ENCODE measurements around the gene LCT.
"Not testable (repeated sequence)": the region's sequence is repeated elsewhere in the genome, so short reads cannot be mapped to it uniquely, and the experiment has no call there.

LCT gene

DNA sequence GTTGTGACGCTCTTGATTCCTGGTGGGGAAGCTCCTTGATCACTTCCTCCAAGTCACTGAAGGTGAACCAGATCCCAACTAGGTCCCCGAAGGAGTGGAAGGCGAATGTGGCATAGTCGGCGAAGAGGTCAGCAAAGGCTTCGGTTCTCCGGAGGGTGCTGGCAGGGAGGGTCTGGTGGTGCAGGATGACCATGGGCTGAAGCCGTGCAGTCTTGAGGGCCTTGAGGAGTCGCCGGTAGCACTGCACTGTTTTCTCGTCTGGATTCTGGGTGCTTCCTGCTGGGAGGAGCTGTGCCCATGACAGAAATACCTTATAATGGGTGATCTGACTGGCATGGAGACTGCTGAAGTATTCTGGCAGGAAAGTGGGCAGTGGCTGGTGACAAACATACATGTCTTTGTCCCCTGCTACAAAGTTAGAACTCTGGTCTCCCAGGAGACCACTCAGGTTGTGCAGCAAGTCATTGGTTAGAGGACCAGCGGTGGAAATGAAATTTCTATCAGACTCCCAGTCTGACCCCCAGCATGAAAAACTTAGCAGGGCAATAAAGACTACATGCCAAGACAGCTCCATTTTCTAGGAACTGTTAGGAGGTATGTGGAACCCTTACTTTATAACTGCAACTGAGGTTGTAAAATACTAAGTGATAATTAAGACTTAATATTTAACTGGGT, at the start of gene LCT:
LCT (minus strand) TSS at position 589 of the 675 bp plus-strand sequence; CDS start at position 574, 15 bp downstream.
- Histone ChIP-seq H3K27me3 (ENCODE audit: low read depth, low read length) (no peaks in the 10 kb centered on the region), H3K27ac (ENCODE audit: low read length) (no peak within 1 kb of the TSS), H3K4me1 (ENCODE audit: control insufficient read depth in 1 of 2, insufficient read depth in 2 of 2, low read length in 2 of 2) (no peaks in the 10 kb centered on the region), H3K4me3 (ENCODE audit: low read depth in 1 of 2, low read length in 2 of 2) (no peak within 1 kb of the TSS), H3K9me3 (ENCODE audit: control insufficient read depth in 1 of 2, low read length in 2 of 2) (no peaks in the 10 kb centered on the region), H3K36me3 (ENCODE audit: control insufficient read depth in 1 of 2, insufficient read depth in 2 of 2, low read length in 2 of 2) (no peaks in the 10 kb centered on the region)

DNA sequence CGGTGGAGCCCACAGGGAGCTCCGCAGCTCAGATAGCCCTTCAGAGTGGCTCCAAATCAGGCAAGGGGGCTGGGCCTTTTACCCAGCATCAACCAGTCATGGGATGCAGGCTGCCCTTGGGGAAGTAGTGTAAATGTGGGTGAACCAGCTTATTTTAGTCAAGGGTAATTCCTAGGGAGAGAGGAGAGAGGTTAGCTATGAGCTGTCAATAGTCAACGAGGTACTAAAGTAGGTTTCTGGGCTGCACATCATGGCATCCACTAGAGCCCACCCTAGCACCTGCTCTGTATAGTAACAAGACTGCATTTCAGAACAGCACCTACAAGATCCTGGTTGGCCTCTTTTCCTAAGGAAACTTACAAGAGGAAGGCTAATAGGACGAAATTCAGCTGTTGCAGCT, 48.7 kb upstream of the LCT start:
- Histone ChIP-seq H3K27ac (ENCODE audit: low read length) (no peak overlapping the region), H3K36me3 (ENCODE audit: control insufficient read depth in 1 of 2, insufficient read depth in 2 of 2, low read length in 2 of 2) (no peaks in the 10 kb centered on the region), H3K27me3 (ENCODE audit: low read depth, low read length) (no peaks in the 10 kb centered on the region), H3K9me3 (ENCODE audit: control insufficient read depth in 1 of 2, low read length in 2 of 2) (peaks cover 0 to 2% of the 10 kb centered on the region in 2 donors), H3K4me3 (ENCODE audit: low read depth in 1 of 2, low read length in 2 of 2) (no peak overlapping the region), H3K4me1 (ENCODE audit: control insufficient read depth in 1 of 2, insufficient read depth in 2 of 2, low read length in 2 of 2) (no peaks in the 10 kb centered on the region)

DNA sequence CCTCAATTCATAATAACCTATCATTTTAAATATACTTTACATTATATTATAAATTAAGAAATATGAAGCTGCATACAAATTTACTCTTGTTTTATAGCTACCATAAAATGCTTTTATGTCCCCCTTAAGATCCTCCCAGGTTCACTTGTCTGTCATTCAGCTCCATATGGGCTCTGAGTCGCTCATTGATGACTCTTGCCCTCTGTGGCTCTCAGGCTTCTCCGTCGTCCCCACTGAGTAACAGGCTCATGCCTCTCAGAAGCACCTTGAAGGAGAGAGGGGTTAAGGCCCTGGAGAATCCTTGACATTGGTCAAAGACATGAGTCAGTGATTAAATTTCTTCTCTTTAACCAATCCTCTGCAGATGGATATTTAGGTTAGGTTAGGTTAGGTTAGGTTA, 45.4 kb upstream of the LCT start:
- no peaks in the 10 kb centered on the region for H3K4me1 ChIP-seq (ENCODE audit: control insufficient read depth in 1 of 2, insufficient read depth in 2 of 2, low read length in 2 of 2)
- H3K27ac ChIP-seq (ENCODE audit: low read length): no peak overlapping the region
- H3K9me3 ChIP-seq (ENCODE audit: control insufficient read depth in 1 of 2, low read length in 2 of 2): no peaks in the 10 kb centered on the region
- no peaks in the 10 kb centered on the region for H3K36me3 ChIP-seq (ENCODE audit: control insufficient read depth in 1 of 2, insufficient read depth in 2 of 2, low read length in 2 of 2)
- H3K4me3 ChIP-seq (ENCODE audit: low read depth in 1 of 2, low read length in 2 of 2): no peak overlapping the region
- H3K27me3 ChIP-seq (ENCODE audit: low read depth, low read length): no peaks in the 10 kb centered on the region

DNA sequence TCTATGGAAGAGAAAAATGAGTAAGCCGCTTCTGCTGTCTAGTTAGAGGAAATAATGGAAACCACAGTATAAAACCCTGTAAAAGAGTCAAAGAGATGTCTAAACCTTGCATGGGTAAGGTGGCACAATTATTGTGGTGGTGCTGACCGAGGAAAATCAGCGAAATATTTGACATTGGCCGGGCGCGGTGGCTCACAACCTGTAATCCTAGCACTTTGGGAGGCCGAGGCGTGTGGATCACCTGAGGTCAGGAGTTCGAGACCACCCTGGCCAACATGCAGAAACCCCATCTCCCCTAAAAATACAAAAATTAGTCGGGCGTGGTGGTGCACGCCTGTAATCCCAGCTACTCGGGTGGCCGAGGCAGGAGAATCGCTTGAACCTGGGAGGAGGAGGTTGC, 39.8 kb upstream of the LCT start:
- H3K36me3 ChIP-seq (ENCODE audit: control insufficient read depth in 1 of 2, insufficient read depth in 2 of 2, low read length in 2 of 2); H3K27me3 ChIP-seq (ENCODE audit: low read depth, low read length); H3K9me3 ChIP-seq (ENCODE audit: control insufficient read depth in 1 of 2, low read length in 2 of 2); H3K27ac ChIP-seq (ENCODE audit: low read length): not testable (repeated sequence)
- Histone ChIP-seq H3K4me3 (ENCODE audit: low read depth in 1 of 2, low read length in 2 of 2) (peak overlapping the region; percentile 73 to 87), H3K4me1 (ENCODE audit: control insufficient read depth in 1 of 2, insufficient read depth in 2 of 2, low read length in 2 of 2) (peaks cover 0 to 10% of the 10 kb centered on the region in 2 donors)

DNA sequence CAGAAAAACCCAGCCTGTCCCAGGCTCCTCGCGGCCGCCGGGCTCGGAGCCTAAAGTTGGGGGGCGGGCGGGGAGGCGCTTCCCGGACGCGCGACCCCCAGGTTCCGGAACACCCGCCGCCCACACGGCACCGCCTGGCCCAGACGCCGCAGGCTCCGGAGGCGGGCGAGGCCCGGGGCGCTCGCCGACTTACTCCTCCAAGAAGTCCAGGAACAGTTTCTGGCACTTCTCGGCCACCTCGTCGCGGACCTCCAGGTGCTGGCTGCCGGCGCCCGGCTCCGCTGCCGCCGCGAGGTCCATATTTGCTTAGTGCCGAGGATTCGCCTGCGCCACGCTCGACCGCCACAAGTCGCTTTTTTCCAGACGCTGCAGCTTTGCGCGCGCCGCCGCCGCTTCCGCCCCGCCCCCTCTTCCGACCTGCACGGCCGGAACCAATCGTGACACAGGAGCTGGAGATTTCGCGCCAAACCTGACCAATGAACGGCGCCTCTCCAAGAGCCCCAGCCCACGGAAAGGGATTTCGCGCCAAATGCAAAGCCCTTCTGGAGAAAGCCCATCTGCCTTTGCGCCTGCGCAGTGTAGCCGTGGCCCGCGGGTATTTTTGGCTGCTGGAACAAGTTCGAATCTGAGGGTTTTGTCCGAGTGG, 39.2 kb upstream of the LCT start, which contains the start of gene MCM6:
MCM6 (minus strand) TSS at position 378 of the 646 bp plus-strand sequence; CDS start at position 300, 78 bp downstream.
- Histone ChIP-seq H3K4me3 (ENCODE audit: low read depth in 1 of 2, low read length in 2 of 2) (peak within 1 kb of the TSS; percentile 73 to 87), H3K27me3 (ENCODE audit: low read depth, low read length) (no peaks in the 10 kb centered on the region), H3K27ac (ENCODE audit: low read length) (no peak within 1 kb of the TSS), H3K9me3 (ENCODE audit: control insufficient read depth in 1 of 2, low read length in 2 of 2) (no peaks in the 10 kb centered on the region), H3K36me3 (ENCODE audit: control insufficient read depth in 1 of 2, insufficient read depth in 2 of 2, low read length in 2 of 2) (peaks cover 1 to 11% of the 10 kb centered on the region in 2 donors), H3K4me1 (ENCODE audit: control insufficient read depth in 1 of 2, insufficient read depth in 2 of 2, low read length in 2 of 2) (peaks cover 0 to 10% of the 10 kb centered on the region in 2 donors)

DNA sequence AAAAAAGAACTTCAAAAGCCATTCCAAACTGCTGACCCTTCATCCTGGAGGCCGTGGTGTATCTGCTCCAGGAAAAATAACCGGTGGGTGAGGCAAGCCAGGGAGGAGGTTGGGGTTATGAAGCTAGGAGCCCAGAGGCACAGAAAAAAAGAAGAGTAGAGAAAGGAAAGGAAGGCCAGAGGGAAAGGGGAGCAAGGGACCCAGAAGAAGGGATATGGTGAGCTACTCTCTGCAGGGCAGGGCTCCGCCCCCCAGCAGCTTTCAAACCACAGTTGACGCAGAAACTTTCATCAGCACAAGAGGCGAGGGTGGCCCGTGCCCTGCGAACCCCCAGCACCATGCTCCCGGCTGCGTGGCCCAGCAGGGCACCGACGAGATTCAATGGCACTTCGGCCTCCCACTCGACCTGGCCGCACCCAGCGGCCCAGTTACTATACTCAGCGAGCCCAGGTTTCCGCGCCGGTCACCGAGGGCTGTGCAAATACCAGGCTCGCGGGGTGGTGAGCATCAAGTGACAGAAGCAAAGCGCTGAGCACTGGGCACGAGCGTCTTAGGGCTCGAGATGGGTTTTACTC, 38.6 kb upstream of the LCT start:
- H3K4me1 ChIP-seq (ENCODE audit: control insufficient read depth in 1 of 2, insufficient read depth in 2 of 2, low read length in 2 of 2): peaks cover 0 to 10% of the 10 kb centered on the region in 2 donors
- no peak overlapping the region for H3K27ac ChIP-seq (ENCODE audit: low read length)
- no peaks in the 10 kb centered on the region for H3K9me3 ChIP-seq (ENCODE audit: control insufficient read depth in 1 of 2, low read length in 2 of 2)
- H3K4me3 ChIP-seq (ENCODE audit: low read depth in 1 of 2, low read length in 2 of 2): peak overlapping the region; percentile 73 to 87
- peaks cover 5 to 11% of the 10 kb centered on the region in 2 donors for H3K36me3 ChIP-seq (ENCODE audit: control insufficient read depth in 1 of 2, insufficient read depth in 2 of 2, low read length in 2 of 2)
- H3K27me3 ChIP-seq (ENCODE audit: low read depth, low read length): no peaks in the 10 kb centered on the region

DNA sequence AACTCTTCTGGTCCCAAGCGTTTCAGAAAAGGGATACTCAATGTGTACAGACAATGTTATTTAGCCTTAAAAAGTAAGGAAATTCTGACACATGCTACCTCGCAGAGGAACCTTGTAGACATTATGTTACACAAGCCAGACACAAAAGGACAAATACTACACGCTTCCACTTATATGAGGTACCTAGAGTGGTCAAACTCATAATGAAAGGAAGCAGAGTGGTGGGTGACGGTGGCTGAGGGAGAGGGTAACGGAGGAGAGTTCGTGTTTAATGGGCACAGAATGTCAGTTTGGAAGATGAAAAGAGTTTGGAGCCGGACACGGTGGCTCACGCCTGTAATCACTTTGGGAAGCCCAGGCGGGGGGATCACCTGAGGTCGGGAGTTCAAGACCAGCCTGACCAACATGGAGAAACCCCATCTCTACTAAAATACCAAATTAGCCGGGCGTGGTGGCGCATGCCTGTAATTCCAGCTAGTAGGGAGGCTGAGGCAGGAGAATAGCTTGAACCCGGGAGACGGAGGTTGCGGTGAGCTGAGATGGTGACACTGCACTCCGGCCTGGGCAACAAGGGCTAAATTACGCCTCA, 37.9 kb upstream of the LCT start:
- H3K36me3 ChIP-seq (ENCODE audit: control insufficient read depth in 1 of 2, insufficient read depth in 2 of 2, low read length in 2 of 2): peaks cover 11 to 18% of the 10 kb centered on the region in 2 donors
- peak overlapping the region; percentile 73 to 87 for H3K4me3 ChIP-seq (ENCODE audit: low read depth in 1 of 2, low read length in 2 of 2)
- H3K27me3 ChIP-seq (ENCODE audit: low read depth, low read length): no peaks in the 10 kb centered on the region
- peaks cover 0 to 10% of the 10 kb centered on the region in 2 donors for H3K4me1 ChIP-seq (ENCODE audit: control insufficient read depth in 1 of 2, insufficient read depth in 2 of 2, low read length in 2 of 2)
- H3K27ac ChIP-seq (ENCODE audit: low read length): no peak overlapping the region
- H3K9me3 ChIP-seq (ENCODE audit: control insufficient read depth in 1 of 2, low read length in 2 of 2): no peaks in the 10 kb centered on the region

DNA sequence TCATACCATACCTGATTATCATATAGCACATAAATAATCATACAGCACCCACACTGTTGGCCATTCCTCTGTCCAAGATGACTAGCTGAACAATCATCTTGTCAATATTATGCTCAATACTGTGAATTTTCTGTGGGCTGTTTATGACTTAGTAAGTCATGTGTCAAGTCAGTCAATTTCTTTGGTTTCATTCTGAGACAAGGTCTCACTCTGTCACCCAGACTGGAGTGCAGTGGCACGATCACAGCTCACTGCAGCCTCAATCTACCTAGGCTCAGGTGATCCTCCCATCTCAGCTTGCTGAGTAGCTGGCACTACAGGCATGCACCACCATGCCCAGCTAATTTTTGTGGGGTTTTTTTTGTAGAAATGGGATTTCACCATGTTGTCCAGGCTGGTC, 33.6 kb upstream of the LCT start:
- no peaks in the 10 kb centered on the region for H3K9me3 ChIP-seq (ENCODE audit: control insufficient read depth in 1 of 2, low read length in 2 of 2)
- H3K36me3 ChIP-seq (ENCODE audit: control insufficient read depth in 1 of 2, insufficient read depth in 2 of 2, low read length in 2 of 2): peaks cover 31 to 32% of the 10 kb centered on the region in 2 donors
- no peaks in the 10 kb centered on the region for H3K27me3 ChIP-seq (ENCODE audit: low read depth, low read length)
- no peak overlapping the region for H3K4me3 ChIP-seq (ENCODE audit: low read depth in 1 of 2, low read length in 2 of 2)
- peaks cover 0 to 10% of the 10 kb centered on the region in 2 donors for H3K4me1 ChIP-seq (ENCODE audit: control insufficient read depth in 1 of 2, insufficient read depth in 2 of 2, low read length in 2 of 2)
- H3K27ac ChIP-seq (ENCODE audit: low read length): no peak overlapping the region

DNA sequence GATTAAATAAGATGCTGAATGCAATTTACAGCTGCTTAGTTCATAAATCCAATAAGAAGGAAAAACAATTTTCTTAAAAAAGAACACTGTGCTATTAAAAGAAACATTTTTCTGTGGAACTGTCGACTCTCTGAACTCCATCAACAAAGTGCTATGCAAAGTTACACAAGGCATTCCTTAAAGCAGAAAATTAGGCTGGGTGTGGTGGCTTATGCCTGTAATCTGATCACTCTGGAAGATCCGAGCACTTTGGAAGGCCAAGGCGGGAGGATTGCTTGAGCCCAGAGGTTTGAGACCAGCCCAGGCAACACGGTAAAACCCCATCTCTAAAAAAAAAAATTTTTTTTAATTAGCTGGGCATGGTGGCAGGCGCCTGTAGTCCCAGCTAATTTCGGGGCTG, 26.2 kb upstream of the LCT start:
- no peak overlapping the region for H3K27ac ChIP-seq (ENCODE audit: low read length)
- H3K36me3 ChIP-seq (ENCODE audit: control insufficient read depth in 1 of 2, insufficient read depth in 2 of 2, low read length in 2 of 2): peaks cover 19 to 52% of the 10 kb centered on the region in 2 donors
- no peaks in the 10 kb centered on the region for H3K4me1 ChIP-seq (ENCODE audit: control insufficient read depth in 1 of 2, insufficient read depth in 2 of 2, low read length in 2 of 2)
- H3K9me3 ChIP-seq (ENCODE audit: control insufficient read depth in 1 of 2, low read length in 2 of 2): no peaks in the 10 kb centered on the region
- no peak overlapping the region for H3K4me3 ChIP-seq (ENCODE audit: low read depth in 1 of 2, low read length in 2 of 2)
- no peaks in the 10 kb centered on the region for H3K27me3 ChIP-seq (ENCODE audit: low read depth, low read length)

DNA sequence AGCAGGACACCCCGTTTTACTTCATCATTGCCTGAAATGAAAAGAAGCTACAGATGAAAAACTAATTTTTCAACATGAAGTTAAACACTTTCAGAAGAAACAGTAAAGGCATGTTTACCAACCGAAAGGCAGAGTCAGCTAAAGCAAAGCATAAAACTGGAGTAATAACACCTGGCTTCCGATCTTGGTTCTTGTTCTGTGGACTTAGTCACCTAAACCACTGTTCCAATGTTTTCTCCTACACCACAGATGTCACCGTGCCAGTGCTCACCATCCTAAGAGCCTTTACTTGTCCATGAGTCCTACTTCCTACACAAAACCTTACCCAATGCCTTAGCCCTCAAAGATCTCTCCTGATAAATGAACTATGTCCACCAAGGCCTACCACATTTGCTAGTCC, 25.7 kb upstream of the LCT start:
- Histone ChIP-seq H3K4me1 (ENCODE audit: control insufficient read depth in 1 of 2, insufficient read depth in 2 of 2, low read length in 2 of 2) (no peaks in the 10 kb centered on the region), H3K27me3 (ENCODE audit: low read depth, low read length) (no peaks in the 10 kb centered on the region), H3K9me3 (ENCODE audit: control insufficient read depth in 1 of 2, low read length in 2 of 2) (no peaks in the 10 kb centered on the region), H3K4me3 (ENCODE audit: low read depth in 1 of 2, low read length in 2 of 2) (no peak overlapping the region), H3K36me3 (ENCODE audit: control insufficient read depth in 1 of 2, insufficient read depth in 2 of 2, low read length in 2 of 2) (peaks cover 18 to 53% of the 10 kb centered on the region in 2 donors), H3K27ac (ENCODE audit: low read length) (no peak overlapping the region)

DNA sequence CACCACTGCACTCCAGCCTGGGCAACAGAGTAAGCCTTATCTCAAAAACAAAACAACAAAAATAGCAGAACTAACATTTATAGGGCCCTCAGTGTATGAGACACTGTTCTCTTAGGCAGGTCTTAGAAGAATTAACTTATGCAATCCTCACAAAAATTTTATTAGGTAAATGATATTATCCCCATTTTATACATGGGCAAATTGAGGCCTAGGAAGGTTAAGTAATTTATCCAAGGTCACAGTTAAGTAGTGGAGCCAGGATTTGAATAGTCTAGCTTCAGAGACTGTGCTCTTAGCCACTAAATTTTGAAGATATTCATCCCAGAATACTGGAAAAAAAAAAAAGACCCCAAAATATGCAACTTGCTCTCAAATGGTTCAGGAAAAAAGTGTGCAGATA, 16.4 kb upstream of the LCT start:
- H3K4me3 ChIP-seq (ENCODE audit: low read depth in 1 of 2, low read length in 2 of 2): no peak overlapping the region
- H3K36me3 ChIP-seq (ENCODE audit: control insufficient read depth in 1 of 2, insufficient read depth in 2 of 2, low read length in 2 of 2): peaks cover 21% of the 10 kb centered on the region in 2 donors
- no peaks in the 10 kb centered on the region for H3K27me3 ChIP-seq (ENCODE audit: low read depth, low read length)
- H3K9me3 ChIP-seq (ENCODE audit: control insufficient read depth in 1 of 2, low read length in 2 of 2): no peaks in the 10 kb centered on the region
- H3K4me1 ChIP-seq (ENCODE audit: control insufficient read depth in 1 of 2, insufficient read depth in 2 of 2, low read length in 2 of 2): no peaks in the 10 kb centered on the region
- H3K27ac ChIP-seq (ENCODE audit: low read length): no peak overlapping the region
